Measurements from ENCODE around the gene C1orf105. TPM values are rescaled to one million over a fixed set of nuclear protein-coding genes. Genes with fewer than 3 reads are reported as not detected.
A peak's percentile ranks its signal among the peaks of the same experiment; 100 is the strongest.

C1orf105 gene
- total RNA-seq, 1 donor from 2014 or later: not detected

DNA sequence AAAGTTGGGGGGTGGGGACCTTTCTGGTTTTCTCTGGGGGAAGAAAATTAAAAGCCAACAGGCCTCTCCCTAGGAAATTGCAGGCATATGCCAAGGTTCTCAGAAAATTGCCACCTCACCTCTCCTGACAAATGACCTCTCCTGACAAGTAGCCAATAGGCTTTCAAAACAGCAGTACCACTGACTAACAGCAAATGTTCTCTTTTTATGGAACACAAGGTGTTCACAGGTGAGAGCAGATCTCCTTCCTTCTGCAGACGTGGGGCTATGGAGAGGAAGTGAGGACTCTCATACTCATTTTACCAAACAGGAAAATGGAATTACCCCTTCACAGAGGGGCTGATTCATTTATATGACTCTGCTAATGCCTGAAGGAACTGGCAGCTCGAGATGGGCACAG, 79.7 kb downstream of the C1orf105 start:
- DNase-seq (ENCODE audit: low spot score) (no peak), ATAC-seq (no peak)
- intact Hi-C loops (cut with DNase I): no loop called here

DNA sequence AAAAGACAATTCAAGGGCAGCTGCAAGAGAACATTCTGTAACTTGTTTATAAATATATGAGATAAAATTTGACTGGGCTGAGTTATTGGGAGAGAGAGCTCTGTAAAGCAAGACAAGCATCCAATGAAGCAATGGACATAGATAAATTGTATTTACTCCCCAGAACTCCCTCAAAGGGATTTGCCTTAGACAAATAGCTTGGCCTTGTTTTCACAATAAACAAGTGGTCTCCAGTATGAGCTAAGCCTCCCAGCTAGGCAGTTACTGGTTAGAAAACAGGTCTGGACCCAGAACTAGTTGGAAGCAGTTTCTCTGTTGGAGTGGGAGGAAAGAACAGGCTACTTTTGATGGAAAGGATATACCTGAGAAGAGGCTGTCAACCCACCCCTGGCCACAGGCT, 87.3 kb downstream of the C1orf105 start:
- intact Hi-C loops (cut with DNase I): no loop called here
- DNase-seq (ENCODE audit: low spot score): no peak
- no peak for ATAC-seq

DNA sequence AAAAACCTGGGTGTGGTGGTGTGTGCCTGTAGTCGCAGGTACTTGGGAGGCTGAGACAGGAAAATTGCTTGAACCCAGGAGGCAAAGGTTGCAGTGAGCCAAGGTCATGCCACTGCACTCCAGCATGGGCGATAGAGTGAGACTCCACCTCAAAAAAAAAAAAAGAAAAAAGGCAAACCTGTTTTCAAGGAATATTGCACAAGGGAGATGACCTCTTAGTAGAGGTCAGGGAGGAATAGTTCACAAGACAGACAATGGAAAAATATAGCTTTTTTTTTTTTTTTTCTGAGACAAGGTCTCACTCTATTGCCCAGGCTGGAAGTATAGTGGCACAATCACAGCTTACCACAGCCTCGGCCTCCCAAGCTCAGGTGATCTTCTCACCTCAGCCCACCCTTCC, 90.0 kb downstream of the C1orf105 start:
- DNase-seq (ENCODE audit: low spot score) (no peak), ATAC-seq (no peak)
- intact Hi-C loops (cut with DNase I): no loop called here

DNA sequence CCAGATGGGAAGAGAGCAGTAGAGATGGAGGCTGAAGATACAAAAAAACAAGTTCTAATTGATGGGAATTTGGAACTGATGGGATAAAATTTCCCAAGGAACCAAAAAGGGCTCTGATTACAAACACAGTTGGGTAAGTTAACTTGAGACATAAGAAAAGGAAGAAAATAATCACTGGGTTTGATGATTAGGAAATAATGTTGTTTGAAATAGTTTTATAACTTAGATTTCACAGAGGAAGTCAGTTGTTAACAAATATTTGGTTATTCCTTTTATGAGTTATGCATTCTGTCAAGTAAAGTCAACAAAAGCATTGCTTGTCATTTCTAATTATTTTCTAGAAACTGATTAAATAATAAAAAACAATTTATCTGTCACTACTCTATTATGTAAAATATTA, 92.1 kb downstream of the C1orf105 start:
- ATAC-seq: no peak
- intact Hi-C loops (cut with DNase I): no loop called here
- DNase-seq (ENCODE audit: low spot score): no peak

DNA sequence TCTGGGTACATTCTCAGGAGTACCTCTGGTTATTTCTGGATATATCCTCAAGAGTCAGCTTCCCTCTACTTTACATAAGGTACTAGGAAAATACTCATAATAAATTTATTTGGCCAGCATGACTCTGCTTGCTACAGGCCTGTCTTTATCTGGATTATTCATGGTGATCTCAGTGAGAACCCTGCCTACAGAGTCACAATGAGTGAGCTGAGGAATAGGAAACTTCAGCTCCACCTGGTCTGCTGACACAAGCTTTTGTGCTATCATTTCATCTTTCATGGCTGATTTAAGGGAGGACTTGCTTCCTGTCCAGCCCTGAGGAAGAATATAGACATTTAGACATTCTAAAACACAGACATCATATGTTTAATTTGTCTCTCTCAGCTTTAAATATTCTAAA, 93.0 kb downstream of the C1orf105 start:
- ATAC-seq: no peak
- no peak for DNase-seq (ENCODE audit: low spot score)
- intact Hi-C loops (cut with DNase I): no loop called here

DNA sequence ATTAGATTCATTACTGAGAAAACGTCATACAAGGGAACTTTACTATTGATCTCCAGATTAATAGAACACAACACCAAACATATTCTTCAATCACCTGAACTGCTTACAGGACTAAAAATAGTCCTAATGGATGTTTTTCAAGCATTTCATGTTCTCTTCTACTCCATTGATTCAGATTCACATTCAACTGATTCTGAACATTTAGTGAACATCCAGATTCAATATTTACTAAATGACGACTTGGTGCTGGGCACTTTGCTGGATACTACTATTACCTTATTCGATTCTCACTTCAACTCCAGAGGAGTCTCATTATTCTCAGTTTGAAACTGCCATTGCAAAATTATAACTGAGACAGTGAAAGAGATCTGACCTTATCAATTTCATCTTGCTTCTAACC, 93.6 kb downstream of the C1orf105 start:
- ATAC-seq: no peak
- no peak for DNase-seq (ENCODE audit: low spot score)
- intact Hi-C loops (cut with DNase I): no loop called here

DNA sequence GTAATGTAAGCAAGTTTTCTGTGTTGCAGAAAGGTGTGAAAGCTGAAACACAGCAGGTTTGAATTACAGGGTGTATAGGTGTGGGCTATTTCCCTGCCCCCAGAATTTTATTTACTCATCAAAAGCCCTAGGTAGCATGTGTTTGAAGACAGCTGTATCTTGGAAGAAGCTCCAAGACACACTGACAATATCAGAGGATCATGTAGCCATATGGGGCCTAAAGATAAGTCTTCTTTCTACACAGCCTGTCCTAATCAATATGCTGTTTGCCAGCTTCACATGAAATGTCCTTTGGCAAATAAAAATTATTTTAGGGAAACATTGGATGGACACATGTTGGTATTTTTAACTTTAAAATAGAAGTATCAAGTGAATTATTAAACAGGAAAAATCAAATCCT, 95.0 kb downstream of the C1orf105 start:
- DNase-seq (ENCODE audit: low spot score): no peak
- no peak for ATAC-seq
- intact Hi-C loops (cut with DNase I): no loop called here

DNA sequence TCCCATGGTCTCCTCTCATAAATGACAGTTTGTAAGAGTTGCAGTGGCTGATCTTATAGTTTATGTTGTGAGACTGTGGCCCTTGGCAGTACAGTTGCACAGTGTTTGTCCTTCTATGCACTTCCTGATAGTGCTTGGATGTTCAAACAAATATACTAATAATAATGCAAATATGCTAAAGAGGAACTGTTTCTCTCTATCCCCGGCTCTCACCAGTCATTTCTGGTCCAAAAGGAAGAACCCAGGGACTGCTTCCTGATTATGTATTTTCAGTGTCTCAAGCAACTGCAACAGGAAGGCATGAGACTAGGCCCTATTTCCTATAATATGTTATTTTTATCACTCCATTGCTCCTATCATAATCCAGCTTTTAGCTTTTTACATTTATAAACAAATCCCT, 95.4 kb downstream of the C1orf105 start:
- intact Hi-C loops (cut with DNase I): no loop called here
- DNase-seq (ENCODE audit: low spot score) (no peak), ATAC-seq (peak; percentile 62)

DNA sequence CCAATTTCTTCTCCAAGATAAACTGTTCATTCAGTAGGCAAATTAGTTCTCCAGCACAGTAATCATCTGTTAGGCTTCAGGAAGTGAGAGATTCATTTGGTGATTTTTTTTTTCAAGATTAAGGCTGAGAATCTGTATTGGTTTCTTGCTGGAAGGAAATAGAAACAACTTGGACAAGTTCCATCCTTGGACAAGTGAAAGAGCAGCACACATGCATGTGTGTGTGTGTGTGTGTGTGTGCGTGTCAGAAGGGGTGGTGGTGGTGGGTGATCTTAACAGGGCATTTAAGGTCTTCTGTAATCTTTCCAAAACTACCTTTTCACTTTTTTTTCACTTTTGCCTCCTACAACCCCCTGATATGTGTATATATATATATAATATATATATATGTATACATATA, 96.6 kb downstream of the C1orf105 start:
- DNase-seq (ENCODE audit: low spot score) (no peak), ATAC-seq (no peak)
- intact Hi-C loops (cut with DNase I): no loop called here

DNA sequence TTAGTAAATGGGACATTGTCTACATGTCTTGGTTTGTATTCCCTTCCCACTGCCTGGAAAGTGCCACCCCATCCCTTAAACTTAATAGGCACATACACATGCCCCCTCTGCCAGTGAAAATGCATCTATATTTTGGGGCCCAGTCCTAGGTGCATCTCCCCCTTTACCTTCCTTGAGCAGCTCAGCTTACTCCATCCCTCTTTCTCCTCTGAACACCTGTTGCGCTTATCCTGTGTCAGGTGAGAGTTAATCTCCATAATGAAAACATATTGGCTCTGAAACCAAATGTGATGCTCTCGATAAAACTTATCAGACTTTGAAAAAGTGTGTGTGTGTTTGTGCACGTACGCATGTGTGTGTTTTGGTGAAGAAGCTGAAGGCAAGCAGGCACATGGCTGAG, 97.1 kb downstream of the C1orf105 start:
- DNase-seq (ENCODE audit: low spot score) (no peak), ATAC-seq (no peak)
- intact Hi-C loops (cut with DNase I): no loop called here

Other genes with a start within 250 kb of the C1orf105 start
- gene PIGC, start 23.4 kb downstream of the C1orf105 start, total RNA-seq: 19.1 TPM
- 53.1 TPM for gene SUCO, start 112.5 kb downstream of the C1orf105 start, total RNA-seq
- 0.40 TPM for gene FASLG, start 238.4 kb downstream of the C1orf105 start, total RNA-seq

All from sciatic nerve (tissue), 2 donors.